Common myeloid progenitor, CD34-positive (primary cell): Measurements from ENCODE around the gene DBX2. TPM values are rescaled to one million over a fixed set of nuclear protein-coding genes. Genes with fewer than 3 reads are reported as not detected.
"Not testable (repeated sequence)": the region's sequence is repeated elsewhere in the genome, so short reads cannot be mapped to it uniquely, and the experiment has no call there.

ENCODE experiments used
- CTCF ChIA-PET: fragments of 350-600 bp; sonication (Branson Sonifier 250); formaldehyde crosslinking; loops from one replicate; lab custom pipeline; 2021; ENCODE audit warnings: antibody characterized with exemption; lab: Charles Lee
- POLR2A ChIA-PET: fragments of 350-600 bp; sonication (Branson Sonifier 250); formaldehyde crosslinking; loops from one replicate; lab custom pipeline; 2021; ENCODE audit warnings: antibody characterized with exemption; lab: Charles Lee
- DNase-seq, 3 donors: peaks; one replicate each; pipeline versions ENCODE4 v3.0.0 to v3.0.0-alpha.2; 2013
- H3K27ac ChIP-seq, 2 experiments: 1 replicate in 1 of 2; 2 replicates in 1 of 2; pipeline ENCODE4 v1.7.0; 2013; ENCODE audit warnings: inconsistent platforms in 2 of 2, low read length in 2 of 2, mild to moderate bottlenecking in 2 of 2, low read depth in 1 of 2, moderate library complexity in 1 of 2; ENCODE audit not compliant: severe bottlenecking in 2 of 2, insufficient read depth in 1 of 2, poor library complexity in 1 of 2
- H3K27me3 ChIP-seq, 5 experiments: replicated peaks in 2 of 5; 1 replicate in 3 of 5; 2 replicates in 2 of 5; pipeline versions ENCODE4 v1.6.1 to v1.7.0; 2013; ENCODE audit warnings: low read length in 4 of 5, mild to moderate bottlenecking in 2 of 5, moderate library complexity in 2 of 5, inconsistent platforms in 1 of 5; ENCODE audit not compliant: insufficient read depth in 5 of 5, control insufficient read depth in 4 of 5
- H3K36me3 ChIP-seq, 4 experiments: 1 replicate in 2 of 4; 2 replicates in 2 of 4; pipeline versions ENCODE4 v1.6.1 to v1.7.0; 2013; ENCODE audit warnings: low read length in 3 of 4, control low read depth in 1 of 4, mild to moderate bottlenecking in 1 of 4; ENCODE audit not compliant: control insufficient read depth in 4 of 4, insufficient read depth in 4 of 4
- H3K4me1 ChIP-seq, 4 experiments: 1 replicate in 3 of 4; 2 replicates in 1 of 4; pipeline versions ENCODE4 v1.6.1 to v1.7.1; 2013; ENCODE audit warnings: low read length in 3 of 4, mild to moderate bottlenecking in 3 of 4, control low read depth in 1 of 4, inconsistent platforms in 1 of 4, moderate library complexity in 1 of 4; ENCODE audit not compliant: control insufficient read depth in 4 of 4, insufficient read depth in 4 of 4; ENCODE audit errors: control extremely low read depth in 1 of 4
- H3K4me3 ChIP-seq, 7 experiments: 1 replicate in 4 of 7; 2 replicates in 3 of 7; pipeline versions ENCODE4 v1.5.1 to v1.7.0; 2013; ENCODE audit warnings: mild to moderate bottlenecking in 7 of 7, low read length in 6 of 7, moderate library complexity in 6 of 7, inconsistent platforms in 2 of 7, low read depth in 2 of 7, control low read depth in 1 of 7; ENCODE audit not compliant: insufficient read depth in 4 of 7, control insufficient read depth in 1 of 7; ENCODE audit errors: extremely low read depth in 1 of 7
- H3K9me3 ChIP-seq, 5 experiments: 1 replicate in 4 of 5; 2 replicates in 1 of 5; pipeline versions ENCODE4 v1.6.1 to v1.7.1; 2013; ENCODE audit warnings: low read length in 4 of 5, mild to moderate bottlenecking in 2 of 5, inconsistent platforms in 1 of 5, low read depth in 1 of 5, moderate library complexity in 1 of 5; ENCODE audit not compliant: control insufficient read depth in 4 of 5, insufficient read depth in 2 of 5; ENCODE audit errors: control extremely low read depth in 1 of 5
- WGBS: methylation state at CpG from one replicate; pipeline ENCODE4 v1.1.5; 2013; ENCODE audit not compliant: insufficient coverage; 5-methylcytosine and 5-hydroxymethylcytosine counted together
- polyA plus RNA-seq: library from polyadenylated mRNA; unstranded; fragments of 120-200 nt; gene quantifications from one replicate; pipeline ENCODE4 v1.2.1, GENCODE V29; 2013

The DBX2 gene
- polyA plus RNA-seq, result not detected

GRCh38 chr12:45050751-45051571 lies at the start of gene DBX2:
DBX2 (minus strand) TSS chr12:45051099; CDS start chr12:45050927, 172 bp downstream.
- ChIA-PET POLR2A (no interaction called here), CTCF (no interaction called here)
- DNase-seq, result peak in 2 of 3 donors; percentile 36 to 52
- Histone ChIP-seq H3K4me3 (peak within 1 kb of the TSS in 6 of 7 experiments; percentile 46 to 76 (median 57)), H3K36me3 (no peaks in the 10 kb centered on the region), H3K4me1 (peaks cover 0 to 16% (median 13%) of the 10 kb centered on the region in 4 experiments), H3K27ac (no peak within 1 kb of the TSS), H3K27me3 (peaks cover 13 to 74% (median 24%) of the 10 kb centered on the region in 5 experiments), H3K9me3 (no peaks in the 10 kb centered on the region)
- under 1% methylated on average over 35 of the region's 77 CpGs for WGBS

DNA sequence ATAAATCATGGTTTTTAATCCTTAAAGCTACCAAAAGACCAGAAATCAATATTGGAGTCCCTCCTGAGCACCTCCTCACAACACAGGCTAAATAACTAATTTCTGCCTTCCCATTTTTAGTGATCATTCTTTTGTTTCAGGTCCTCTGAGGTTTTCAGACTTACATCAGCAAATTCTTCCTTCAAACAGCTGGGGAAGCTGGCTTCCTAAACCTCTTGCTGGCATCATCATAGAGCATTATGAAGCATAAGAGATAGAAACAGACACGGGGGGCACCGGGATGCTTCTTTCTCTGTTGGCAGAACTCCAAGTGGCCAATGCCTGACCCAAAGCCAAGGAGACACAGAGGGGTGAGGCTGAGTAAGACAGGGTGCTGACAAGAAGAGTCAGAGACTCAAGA lies 47.9 kb upstream of the DBX2 start:
- peaks cover 0 to 6% (median 0%) of the 10 kb centered on the region in 5 experiments for H3K27me3 ChIP-seq
- no peak overlapping the region for H3K27ac ChIP-seq
- no peak for DNase-seq
- no peak overlapping the region for H3K4me3 ChIP-seq
- no peaks in the 10 kb centered on the region for H3K9me3 ChIP-seq
- POLR2A ChIA-PET, result interaction anchor here (0.6 kb wide), 1 partner anchor 300 kb away, joined by 3 read pairs; no protein-coding TSS in a partner anchor
- no peaks in the 10 kb centered on the region for H3K36me3 ChIP-seq
- WGBS, result 100% methylated on average over 2 of the region's 2 CpGs
- H3K4me1 ChIP-seq, result no peaks in the 10 kb centered on the region
- CTCF ChIA-PET, result interaction anchor here (0.6 kb wide), 1 partner anchor 197 kb away, joined by 4 read pairs; no protein-coding TSS in a partner anchor

DNA sequence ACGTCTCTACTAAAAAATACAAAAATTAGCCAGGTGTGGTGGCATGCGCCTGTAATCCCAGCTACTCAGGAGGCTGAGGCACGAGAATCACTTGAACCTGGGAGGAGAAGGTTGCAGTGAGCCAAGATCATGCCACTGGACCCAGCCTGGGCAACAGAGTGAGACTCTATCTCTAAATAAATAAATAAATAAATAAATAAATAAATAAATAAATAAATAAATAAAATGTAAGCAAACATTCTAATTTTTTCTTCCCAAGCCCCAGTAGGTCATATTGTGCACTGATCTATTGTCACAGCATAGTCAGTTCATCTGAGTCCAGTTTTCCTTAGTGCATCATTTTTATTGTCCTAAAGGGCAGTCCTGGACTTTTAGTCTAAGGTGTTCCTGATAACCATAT lies 44.5 kb upstream of the DBX2 start:
- CTCF ChIA-PET, POLR2A ChIA-PET, H3K4me3 ChIP-seq, H3K36me3 ChIP-seq, H3K4me1 ChIP-seq, H3K27ac ChIP-seq, DNase-seq, H3K9me3 ChIP-seq: not testable (repeated sequence)
- no CpG with 5 or more reads among the region's 3 CpGs for WGBS
- peaks cover 0 to 11% (median 4%) of the 10 kb centered on the region in 5 experiments for H3K27me3 ChIP-seq

DNA sequence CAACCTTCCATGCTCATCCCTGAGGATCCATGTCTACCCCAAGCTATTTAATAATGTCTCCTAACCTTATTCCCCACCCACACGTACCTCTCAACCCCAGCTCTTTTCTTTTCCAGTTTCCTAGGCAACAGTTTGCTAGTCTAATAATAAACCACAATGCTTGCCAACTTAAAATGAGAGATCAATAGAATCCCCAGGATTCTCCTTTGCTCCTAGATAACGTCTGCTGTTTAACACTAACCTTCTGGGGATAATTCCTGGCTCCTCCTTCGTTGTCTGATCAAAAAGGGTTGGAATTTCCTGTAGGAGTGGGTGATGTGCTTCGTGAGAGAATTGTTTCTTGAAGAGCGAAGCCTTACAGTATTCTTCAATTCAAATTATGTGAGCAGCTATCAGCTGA lies 42.2 kb upstream of the DBX2 start:
- H3K27ac ChIP-seq, result no peak overlapping the region
- no peak for DNase-seq
- CTCF ChIA-PET, result no interaction called here

GRCh38 chr12:45089411-45090075 lies 38.6 kb upstream of the DBX2 start:
- POLR2A ChIA-PET, result no interaction called here
- H3K4me3 ChIP-seq, result no peak overlapping the region
- WGBS, result 60% methylated on average over 3 of the region's 4 CpGs

More for the DNA sequence above, 42.2 kb upstream of the DBX2 start:
- Histone ChIP-seq H3K9me3 (no peaks in the 10 kb centered on the region), H3K36me3 (no peaks in the 10 kb centered on the region), H3K4me1 (no peaks in the 10 kb centered on the region), H3K27me3 (peaks cover 0 to 7% (median 4%) of the 10 kb centered on the region in 5 experiments), H3K4me3 (no peak overlapping the region)
- POLR2A ChIA-PET, result no interaction called here
- 78% methylated on average over 1 of the region's 5 CpGs for WGBS

DNA sequence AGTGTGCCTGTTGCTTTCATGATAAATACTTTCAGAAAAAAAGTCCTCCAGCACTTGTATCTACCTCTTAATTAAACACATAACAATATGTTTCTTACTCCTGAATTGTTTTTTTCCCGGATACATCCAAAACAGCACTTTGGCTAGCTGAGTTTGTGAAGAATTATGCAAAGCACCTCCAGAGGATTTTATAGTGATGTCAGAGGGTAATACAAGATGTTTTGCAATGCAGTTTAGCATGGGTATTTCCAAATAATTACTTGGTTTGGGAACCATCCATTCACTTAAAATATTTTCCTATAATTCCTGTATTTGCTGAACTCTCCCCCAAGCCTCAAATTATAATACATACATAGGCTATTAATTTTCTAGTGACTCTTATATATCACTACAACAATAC lies 37.7 kb upstream of the DBX2 start:
- Histone ChIP-seq H3K27me3 (peaks cover 0 to 5% (median 4%) of the 10 kb centered on the region in 5 experiments), H3K36me3 (no peaks in the 10 kb centered on the region), H3K27ac (no peak overlapping the region), H3K4me3 (no peak overlapping the region), H3K4me1 (no peaks in the 10 kb centered on the region), H3K9me3 (peaks cover 0 to 8% (median 0%) of the 10 kb centered on the region in 5 experiments)
- ChIA-PET POLR2A (no interaction called here), CTCF (no interaction called here)
- no CpG with 5 or more reads among the region's 1 CpG for WGBS
- DNase-seq, result no peak

More at GRCh38 chr12:45089411-45090075, 38.6 kb upstream of the DBX2 start:
- CTCF ChIA-PET, result no interaction called here
- DNase-seq, result no peak
- Histone ChIP-seq H3K4me1 (no peaks in the 10 kb centered on the region), H3K36me3 (no peaks in the 10 kb centered on the region), H3K27me3 (peaks cover 0 to 5% (median 4%) of the 10 kb centered on the region in 5 experiments), H3K27ac (no peak overlapping the region), H3K9me3 (peaks cover 0 to 5% (median 0%) of the 10 kb centered on the region in 5 experiments)

DNA sequence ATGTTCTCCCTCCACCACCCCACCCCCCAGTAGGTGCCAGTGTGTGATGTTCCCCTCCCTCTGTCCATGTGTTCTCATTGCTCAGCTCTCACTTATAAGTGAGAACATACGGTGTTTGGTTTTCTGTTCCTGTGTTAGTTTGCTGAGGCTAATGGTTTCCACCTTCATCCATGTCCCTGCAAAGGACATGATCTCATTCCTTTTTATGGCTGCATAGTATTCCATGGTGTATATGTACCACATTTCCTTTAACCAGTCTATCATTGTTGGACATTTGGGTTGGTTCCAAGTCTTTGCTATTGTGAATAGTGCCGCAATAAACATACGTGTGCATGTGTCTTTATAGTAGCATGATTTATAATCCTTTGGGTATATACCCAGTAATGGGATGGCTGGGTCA lies 33.3 kb upstream of the DBX2 start:
- WGBS, result 100% methylated on average over 1 of the region's 3 CpGs

More for the DNA sequence above, 33.3 kb upstream of the DBX2 start:
- H3K9me3 ChIP-seq, H3K27me3 ChIP-seq, DNase-seq, H3K4me1 ChIP-seq, H3K36me3 ChIP-seq, H3K4me3 ChIP-seq, POLR2A ChIA-PET, H3K27ac ChIP-seq, CTCF ChIA-PET: not testable (repeated sequence)
